Stimulated activated CD4-positive, alpha-beta T cell treated with anti-CD3 and anti-CD28 coated beads, Interleukin-4, amount 100 ng/mL, for 24 hours (primary cell): ENCODE results near the gene CNTN5.

ENCODE experiments used
- DNase-seq: peaks from one replicate; pipeline ENCODE4 v3.0.0-alpha.2; 2020

The CNTN5 gene

DNA sequence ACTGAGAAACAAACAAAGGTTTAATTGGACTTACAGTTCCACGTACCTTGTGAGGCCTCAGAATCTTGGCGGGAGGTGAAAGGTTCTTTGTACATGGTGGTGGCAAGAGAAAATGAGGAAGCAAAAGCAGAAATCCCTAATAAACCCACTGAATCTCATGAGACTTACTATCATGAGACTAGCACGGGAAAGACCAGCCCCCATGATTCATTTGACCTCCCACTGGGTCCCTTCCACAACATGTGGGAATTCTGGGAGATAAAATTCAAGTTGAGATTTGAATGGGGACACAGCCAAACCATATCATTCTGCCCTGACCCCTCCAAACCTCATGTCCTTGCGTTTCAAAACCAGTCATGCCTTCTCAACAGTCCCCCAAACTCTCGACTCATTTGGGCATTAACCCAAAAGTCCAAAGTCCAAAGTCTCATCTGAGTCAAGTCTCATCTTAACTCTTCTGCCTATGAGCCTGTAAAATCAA is 617.4 kb downstream of the CNTN5 start:
- DNase-seq, result no peak

DNA sequence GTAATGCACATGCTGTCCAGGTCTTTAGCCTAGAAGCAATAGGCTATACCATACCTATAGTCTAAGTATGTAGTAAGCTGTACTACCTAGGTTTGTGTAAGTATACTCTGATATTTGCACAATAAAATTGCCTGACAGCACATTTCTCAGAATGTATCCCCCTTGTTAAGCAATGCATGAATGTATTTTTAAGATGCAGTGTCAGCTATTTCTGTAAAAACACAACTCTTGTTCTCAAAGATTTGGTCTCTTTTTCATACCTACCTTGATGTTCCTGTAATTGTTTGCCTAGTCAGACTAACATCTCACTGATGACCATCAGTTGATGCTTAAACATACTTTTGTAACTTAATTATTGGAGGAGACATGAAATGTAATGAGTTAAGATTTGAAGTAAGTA is 619.9 kb downstream of the CNTN5 start:
- no peak for DNase-seq

DNA sequence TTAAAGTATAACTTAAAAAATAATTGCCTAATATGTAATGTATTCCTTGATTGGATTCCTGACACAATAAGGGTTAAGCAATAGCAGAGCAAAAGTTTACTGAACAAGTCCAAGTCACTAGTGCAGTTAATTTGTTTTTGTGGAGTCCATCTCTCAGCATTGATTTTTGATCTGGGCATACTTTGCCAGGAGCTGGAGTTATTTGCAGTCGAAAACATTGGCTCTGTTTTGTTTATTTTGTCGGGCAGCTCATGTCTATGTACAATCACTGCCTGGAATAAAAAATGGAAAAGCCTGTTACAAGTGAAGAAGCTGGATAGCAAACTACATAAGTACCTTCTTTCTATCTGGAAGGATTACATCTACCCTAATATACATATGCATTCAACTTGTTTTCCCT is 625.2 kb downstream of the CNTN5 start:
- DNase-seq, result no peak

DNA sequence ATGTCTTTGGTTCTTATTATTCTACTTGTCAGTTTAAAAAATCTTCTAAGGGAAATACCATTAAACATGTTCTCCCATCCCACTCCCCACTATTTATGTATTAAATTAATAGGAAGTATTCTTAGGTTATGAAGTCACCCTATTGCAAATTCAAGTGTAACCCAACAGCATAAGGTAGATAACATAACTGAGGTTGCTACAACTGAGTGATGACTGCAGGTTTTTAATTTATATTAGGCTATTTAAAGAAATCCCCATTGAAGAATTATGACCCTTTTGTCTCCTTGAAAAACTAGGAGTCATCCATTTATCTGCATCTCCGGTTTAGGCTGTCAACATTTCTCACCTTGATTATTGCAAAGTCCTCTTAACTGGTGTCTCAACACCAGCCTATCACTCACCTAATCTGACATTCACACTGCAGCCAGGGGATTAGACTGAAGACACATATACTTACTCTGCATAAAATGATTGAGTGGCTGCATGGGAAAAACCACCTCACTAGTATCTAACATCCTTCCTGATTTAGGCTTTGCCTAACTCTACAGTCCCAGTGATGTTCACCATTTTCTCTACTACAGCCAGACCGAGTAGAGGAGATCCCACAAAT is 649.4 kb downstream of the CNTN5 start:
- DNase-seq, result no peak

DNA sequence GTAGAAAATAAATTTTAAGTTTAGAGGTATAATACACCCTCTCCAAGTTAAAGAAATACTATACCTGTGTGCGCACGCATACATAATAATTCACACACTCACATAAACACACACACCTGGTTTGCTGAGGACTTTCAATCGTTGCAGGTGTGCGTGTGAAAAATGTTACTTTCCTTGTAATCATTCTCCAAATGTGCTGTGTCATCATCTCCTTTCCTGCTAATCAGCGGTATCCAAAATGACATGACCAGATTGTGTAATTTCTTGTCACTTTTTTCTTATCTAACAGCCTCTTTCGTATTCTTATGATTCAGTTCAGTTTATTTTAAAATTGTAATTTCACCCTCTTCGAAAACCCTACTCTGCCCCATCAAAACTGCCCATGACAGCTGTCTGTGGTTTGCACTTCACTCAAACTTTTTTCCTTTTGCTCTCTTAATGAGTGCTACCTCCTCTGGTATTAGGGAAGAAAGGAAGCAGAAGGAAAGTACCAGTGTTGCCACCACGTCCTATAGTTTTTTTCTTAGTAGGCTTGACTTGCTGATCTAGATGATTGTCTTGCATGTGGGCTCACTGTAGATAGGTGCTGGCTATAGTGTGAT is 651.2 kb downstream of the CNTN5 start:
- no peak for DNase-seq

DNA sequence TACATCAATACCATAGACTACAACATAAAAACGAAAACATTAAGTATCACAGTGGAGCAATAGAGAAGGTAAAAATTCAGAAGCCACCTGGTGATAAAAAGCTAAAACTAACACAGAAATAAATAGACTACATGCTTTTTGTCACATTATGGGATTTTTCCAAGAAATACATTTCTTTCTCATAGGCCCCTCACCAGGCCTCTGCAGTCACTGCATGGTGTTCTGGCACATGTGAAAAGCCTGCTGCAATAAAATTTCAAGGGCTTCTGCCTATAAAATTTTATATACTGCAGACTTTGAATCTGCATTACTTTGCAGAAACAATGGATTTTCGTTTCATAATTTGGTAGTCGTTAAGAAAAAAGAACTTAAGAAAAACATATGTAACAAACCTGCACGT is 655.5 kb downstream of the CNTN5 start:
- DNase-seq, result no peak

DNA sequence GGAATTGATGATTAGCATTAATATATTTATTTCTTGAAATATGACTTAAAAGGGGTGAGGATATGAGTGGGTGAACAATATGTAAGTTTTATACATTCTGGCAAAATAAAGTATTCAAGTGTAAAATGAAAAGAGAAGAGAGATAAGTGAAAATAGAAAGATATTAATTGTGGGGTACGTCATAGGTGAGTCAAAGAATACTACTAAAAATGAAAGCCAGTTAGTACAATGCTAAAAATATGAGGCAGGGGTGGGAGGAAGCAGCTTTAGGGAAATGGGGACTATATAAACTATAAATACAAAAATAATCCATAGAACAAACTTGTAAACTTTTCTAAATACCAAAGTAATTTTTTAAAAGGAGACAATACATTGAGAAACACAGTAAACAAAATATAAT is 661.4 kb downstream of the CNTN5 start:
- no peak for DNase-seq

DNA sequence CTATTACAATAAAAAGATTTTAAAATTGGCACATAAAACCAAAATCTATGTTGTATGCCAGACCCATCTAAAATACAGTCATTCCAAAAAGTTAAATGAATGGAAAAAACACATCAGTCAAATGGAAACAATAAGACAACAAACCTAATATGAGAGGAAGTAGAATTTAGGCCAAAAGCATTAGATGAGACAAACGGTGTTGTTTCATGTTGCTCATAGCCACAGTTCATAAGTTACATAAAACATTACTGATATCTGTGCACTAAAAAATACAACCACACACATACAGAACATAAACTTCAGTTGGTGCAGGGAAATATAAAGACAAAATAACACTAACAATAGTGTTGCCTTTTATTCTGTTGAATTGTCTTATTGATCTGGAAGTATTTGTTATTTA is 661.9 kb downstream of the CNTN5 start:
- DNase-seq, result no peak

DNA sequence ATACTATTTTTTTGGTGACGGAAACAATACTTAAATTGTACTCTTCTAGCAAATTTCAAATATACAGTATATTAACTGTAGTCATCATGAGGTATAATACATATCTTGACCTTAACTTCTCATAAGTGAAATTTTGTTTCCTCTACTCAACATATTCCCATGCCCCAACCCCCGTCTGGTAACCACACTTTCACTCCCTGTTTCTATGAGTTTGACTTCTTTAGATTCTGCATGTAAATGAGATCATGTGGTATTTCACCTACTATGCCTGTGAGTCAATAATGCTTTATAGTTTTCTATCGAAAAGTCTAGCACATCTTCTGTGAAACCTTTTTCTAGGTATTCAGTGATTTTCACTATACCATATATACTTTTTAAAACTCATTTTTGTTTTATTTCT is 663.2 kb downstream of the CNTN5 start:
- DNase-seq, result no peak

DNA sequence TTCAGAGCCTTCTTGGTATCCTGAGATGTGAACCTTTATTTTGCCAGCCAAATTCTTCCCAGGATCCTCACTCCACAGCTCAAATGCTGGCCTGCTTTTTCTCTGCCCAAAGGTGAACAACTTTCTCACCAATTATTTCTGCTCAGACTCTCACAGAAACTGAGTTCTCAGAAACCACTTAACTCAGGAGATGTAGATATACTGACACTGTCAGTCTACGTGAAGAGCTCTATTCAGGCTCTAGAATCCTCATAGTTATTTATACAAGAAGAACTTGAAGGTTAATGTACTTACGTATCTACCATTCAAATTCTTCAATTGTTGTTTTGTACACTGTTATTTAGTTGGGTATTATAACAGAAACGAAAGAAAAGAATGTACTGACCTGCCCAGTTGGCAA is 666.1 kb downstream of the CNTN5 start:
- no peak for DNase-seq

DNA sequence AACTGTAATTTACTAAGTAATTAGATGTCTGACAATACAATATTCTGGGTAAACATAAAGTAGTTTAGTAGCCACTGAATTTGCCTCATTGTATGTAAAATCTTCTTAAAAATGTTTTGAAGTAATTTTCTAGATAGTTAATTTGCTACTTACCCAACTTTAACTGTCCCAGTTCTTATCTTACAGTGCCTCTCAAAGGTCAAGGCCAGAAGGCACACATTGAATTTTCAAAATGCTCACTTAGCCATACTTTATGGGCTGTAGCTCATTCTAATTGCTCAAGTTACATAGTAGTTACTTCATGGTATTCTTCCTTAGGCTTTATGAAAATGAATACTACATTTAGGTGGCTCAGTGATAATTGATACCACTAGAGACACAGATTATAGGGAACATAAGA is 666.6 kb downstream of the CNTN5 start:
- no peak for DNase-seq

DNA sequence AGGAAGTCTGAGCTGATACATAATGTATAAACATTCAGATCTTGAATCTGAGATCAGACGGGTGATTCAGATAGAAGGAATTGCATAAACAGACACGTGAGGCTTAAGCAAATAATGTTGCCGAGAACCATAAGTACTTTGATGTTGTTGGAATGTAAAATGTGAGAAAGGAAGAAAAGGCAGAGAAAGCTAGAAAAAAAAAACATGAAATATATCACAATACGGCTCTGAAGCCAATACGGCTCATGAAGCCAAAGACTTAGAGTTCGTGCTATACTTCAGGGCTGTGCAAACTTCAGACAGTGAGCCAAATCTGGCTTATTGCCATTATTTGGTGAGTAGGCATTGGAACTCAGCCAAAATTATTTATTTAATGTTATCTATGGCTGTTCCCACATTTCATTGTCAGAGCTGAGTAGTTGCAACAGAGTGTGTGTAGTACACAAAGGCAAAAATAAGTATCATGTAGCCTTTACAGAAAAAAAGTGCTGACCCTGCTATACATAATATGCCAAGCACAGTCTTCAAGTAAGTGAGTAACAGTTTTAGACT is 673.3 kb downstream of the CNTN5 start:
- no peak for DNase-seq

DNA sequence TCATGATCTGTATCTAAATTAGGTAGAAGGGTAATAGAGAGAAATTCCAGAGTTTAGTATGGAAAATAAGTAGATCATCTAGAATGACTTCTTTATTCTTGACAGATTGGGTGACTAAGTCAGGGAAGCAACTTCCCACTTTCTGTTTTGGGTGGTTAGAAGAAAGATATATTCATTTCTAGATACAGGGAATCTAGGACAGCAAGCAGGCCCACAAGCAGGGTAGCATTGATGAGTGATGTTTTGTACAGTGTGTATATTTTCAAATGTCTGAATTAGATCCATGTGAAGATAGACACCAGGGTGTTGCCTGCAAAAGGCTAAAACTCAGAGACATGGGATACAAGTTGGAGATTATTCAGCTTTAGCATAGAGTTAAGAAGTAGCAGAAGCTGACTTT is 674.4 kb downstream of the CNTN5 start:
- no peak for DNase-seq

DNA sequence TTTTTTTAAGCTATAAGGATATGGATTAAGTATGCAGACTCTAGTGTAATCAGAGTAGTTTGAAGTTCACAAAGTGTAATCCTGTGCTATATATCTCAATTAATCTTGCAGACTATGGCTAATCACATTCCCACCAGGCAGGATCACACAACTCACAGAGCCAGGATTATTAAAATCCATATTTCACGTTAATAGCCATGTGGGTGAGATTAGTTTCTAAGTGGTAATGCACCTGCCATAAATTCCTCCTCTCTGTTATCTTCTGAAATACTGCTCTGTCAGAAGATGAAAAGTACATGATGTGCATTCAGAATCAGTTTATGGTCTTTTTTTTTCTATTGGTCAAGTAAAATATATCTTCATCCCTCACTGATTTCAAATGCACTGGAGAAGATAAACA is 686.1 kb downstream of the CNTN5 start:
- no peak for DNase-seq

DNA sequence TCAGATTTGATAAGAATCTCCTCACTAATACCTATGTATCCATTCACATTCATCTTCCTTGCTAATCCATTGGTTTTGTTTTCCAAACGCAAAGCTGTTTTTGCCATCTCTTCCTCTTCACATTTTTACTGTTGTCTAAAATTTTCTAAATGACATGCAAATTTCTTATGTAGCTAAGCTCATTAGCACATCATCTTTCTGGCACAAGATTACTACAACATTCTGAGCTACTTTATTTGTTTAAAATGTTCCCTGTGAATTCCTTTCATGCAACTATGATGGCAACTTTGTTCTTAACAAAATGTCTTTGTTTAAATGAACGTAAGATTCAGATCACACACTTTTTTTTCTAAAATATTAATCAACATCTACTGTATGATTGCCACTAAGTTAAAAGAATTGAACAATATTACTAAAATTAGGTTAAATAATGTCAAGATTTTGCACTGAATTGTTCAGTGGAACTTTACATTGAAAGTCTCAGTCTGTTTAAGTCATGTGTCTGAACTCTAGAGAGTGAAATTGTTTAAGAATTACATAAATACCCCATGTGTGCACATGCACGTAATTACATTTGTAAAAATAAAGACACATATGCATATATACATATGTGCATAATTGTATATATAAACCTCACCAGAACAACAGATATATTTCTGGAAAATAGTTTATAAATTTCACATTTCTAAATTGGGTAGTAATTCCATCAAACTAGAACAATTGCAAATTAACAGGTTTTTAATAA is 688.4 kb downstream of the CNTN5 start:
- no peak for DNase-seq

DNA sequence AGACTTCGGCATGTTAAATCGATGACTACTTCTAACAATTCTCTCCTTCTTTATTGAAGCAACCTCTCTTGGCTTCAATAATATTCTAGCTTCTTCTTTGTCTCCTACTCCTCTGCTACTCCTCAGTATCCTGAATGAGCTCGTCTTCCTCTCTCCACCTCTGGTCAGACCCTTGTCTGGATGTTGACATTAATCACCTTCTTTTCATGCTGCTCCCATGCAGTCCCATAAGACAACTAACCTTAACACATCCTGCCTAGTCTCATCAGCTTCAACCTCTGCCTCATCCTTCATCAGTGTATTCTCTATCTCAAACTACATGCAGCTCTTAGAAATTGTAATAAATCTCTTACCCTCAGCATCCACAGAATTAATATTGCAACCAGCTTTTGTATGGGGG is 695.6 kb downstream of the CNTN5 start:
- DNase-seq, result no peak

DNA sequence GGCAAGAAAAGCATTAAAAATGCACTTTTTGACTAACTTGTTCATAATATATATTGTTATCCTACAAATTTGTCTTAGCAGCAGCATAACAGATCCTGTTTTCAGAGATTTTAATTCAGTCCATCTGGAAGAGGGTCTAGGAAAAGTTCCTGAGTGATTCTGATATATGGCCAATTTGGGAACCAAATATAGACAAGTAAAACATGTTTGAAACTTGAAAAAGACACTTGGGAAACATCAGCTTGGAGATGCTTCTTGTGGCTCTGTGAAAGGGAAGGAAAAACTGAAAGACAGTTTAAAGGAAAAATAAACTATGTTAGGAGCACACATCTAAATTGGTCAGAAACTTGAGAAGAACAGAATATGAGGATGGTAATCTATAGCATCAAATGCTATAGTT is 697.5 kb downstream of the CNTN5 start:
- DNase-seq, result no peak

DNA sequence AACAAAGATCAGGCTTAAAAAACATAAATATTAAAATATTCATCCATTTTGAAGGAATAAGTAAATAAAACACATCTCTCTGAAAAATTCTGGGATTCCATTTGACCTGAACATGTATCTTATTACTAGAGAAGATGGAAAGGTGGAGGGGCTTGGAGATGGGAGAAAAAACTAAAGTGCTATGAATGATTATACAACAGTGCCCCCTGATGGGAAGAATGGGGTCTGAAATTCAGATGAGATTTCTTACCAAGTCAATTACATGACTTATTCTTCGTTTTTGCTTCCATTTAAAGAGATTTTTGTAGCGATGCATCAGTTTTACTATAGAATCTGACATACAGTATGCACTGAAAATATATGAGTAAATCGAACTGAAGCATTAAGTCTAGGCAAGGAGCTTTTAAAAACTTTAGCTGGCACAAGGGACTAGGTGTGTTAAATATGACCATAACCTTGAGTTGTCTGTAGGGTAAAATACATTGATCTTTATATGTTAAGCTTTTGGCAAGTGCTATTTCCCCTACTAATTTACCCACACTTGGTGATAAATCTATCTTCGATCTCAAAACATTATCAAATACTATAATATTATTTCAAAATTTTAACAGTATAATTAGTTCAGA is 718.8 kb downstream of the CNTN5 start:
- DNase-seq, result no peak

DNA sequence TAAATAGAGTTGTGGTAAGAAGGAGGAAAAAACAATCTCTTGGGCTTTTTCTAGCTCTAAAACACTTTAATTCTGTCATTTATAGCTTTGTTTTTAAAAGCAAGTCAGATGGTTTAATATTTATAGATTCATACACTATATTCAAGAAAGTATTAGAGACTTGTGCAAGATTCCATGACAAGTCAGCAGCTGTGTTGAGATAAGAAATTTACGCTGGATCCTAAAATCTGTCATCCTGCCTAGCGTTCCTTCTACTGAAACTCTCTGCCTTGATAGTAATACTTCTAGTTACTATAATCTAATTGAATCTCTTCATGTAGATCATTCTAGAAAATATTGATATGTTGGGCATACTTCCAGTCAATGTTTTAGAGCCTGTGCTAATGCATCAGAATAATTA is 721.8 kb downstream of the CNTN5 start:
- DNase-seq, result no peak

DNA sequence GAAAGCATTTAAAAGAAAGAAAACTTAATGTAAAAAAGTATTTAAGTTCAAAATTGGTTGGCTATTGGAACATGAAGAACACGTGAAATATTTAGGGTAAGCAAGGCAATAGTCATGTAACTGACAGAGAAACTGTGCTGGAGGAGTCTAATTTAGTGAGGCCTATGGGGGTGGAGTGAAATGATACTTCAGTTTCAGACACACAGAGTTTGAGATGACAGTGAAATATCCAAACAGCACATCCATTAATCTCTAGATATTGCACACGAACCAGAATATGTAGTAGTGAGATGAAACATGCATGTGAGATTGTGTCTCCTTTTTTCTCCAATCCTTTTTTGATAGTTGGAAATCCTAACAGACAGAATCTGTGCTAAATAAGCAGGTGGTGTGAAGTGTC is 739.0 kb downstream of the CNTN5 start:
- DNase-seq, result no peak

DNA sequence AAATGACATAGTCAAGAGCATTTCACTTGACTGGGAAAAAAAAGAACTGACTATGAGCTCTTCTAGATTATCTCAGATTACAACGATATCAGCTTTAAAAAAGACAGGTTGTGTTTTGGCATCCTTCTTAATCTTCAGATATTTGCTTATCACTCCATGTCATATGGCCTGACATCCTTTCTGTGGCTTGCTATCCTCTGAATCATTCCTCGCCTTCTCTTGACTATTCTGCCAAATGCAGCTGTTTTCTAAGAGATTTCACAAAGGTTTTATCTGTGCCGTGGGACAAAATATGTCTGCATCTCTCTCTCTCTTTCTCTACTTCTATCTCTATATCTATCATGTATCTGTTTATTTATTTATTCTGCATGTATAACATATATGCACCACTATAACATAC is 746.1 kb downstream of the CNTN5 start:
- no peak for DNase-seq

DNA sequence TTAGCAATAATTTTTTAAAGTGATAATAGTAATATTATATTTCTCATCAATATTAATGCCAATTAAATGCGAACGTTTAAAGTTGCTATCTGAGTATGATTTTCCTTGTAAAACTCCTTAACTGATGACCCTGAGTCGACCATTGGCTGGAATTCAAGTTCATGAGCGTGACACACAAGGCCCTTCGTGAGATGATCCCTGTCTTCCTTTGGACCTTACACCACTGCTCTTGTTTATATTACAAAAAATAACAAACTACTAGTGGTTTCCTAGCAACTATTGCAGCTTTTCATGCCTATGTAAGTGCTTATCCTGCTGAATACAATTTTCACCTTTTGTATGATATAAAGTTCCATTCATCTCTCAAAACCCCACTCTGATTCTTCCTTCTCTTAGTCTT is 752.9 kb downstream of the CNTN5 start:
- DNase-seq, result no peak

DNA sequence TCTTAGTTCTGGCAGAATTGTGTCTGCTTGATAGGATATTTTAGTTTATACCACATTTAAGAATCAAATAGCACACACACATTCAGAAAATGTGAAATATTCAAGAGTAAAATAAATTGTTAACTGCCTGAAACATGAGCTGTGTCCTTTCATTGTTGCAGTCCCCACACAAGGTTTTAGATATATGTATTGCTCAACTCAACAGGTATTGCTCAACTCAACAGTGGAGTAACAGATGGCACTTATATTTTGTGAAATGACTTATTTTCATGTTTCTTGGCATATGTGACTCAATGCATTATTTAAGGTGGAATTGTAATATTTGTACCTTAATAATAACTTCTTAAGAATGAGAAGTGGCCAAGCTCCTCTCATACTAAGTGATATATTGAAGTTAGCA is 760.3 kb downstream of the CNTN5 start:
- no peak for DNase-seq

DNA sequence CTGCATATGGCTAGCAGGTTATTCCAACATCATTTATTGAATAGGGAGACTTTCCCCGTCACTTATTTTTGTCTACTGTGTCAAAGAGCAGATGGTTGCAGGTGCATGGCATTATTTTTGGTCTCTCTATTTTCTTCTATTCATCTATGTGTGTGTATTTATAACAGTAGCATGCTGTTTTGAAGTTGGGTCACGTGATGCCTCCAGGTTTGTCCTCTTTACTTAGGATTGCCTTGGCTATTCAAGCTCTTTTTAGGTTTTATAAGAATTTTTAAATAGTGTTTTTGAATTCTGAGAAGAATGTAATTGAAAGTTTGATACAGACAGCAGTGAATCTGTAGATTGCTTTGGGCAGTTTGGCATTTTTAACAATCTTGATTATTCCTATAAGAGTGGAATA is 770.6 kb downstream of the CNTN5 start:
- no peak for DNase-seq
